SKM-1 (cell line): ENCODE results near the gene DRC7.

Experiments
- DNase-seq: peaks from one replicate; lab custom pipeline; 2025; ENCODE audit not compliant: unreplicated experiment; lab: John Stamatoyannopoulos, UW

The DRC7 gene

DNA sequence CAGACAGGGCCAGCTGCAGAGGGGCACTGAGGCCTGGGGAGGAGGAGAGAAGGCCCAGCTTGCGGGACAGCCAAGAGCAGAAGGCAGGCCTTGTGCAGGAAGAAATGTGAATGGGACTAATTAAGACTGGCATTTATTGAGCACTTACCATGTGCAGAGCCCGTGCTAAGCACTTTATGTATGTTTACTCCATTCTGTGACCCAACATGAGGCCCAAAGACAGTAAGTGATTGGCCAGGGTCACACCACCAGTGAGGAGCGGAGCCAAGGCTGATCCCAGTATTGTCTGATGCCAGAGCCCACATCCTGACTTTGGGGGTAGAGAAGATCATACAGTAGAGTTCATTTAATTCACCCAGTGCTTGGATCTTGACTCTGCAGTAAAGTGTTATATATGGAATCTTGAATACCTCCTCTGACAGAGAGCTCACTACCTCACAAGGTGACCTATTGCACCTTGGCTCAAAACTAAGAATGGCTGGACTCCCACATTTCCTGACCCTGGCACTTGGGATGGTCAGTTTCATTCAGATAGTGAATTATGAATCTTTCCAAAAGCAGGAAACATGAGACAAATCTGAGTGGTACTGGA is 54.6 kb downstream of the DRC7 start:
- DNase-seq, result no peak

DNA sequence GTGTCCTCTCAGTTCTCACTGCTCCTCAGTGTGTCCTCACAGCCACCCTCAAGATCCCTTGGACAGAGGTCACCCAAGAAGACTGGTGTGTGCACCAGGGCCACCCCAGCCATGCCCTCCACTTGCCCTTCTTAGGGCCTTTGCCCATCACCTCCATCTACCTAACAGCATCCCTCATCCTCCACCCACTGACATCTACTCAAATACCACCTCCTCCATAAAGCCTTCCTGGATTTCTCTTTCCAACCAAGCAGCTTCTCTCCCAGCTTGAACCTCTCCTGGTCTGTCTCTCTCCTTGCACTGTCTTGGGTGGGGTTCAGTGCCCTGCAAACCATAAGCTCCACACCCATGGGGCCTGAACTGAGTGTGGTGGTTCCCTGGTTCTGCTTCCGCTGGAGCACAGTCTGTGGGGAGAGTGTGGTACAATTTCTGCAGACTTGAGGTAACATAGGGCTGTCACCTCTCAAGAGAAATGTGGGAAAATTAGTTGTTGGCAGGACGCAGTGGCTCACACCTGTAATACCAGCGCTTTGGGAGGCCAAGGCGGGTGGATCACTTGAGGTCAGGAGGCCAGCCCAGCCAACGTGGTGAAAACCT is 55.3 kb downstream of the DRC7 start:
- DNase-seq, result no peak

DNA sequence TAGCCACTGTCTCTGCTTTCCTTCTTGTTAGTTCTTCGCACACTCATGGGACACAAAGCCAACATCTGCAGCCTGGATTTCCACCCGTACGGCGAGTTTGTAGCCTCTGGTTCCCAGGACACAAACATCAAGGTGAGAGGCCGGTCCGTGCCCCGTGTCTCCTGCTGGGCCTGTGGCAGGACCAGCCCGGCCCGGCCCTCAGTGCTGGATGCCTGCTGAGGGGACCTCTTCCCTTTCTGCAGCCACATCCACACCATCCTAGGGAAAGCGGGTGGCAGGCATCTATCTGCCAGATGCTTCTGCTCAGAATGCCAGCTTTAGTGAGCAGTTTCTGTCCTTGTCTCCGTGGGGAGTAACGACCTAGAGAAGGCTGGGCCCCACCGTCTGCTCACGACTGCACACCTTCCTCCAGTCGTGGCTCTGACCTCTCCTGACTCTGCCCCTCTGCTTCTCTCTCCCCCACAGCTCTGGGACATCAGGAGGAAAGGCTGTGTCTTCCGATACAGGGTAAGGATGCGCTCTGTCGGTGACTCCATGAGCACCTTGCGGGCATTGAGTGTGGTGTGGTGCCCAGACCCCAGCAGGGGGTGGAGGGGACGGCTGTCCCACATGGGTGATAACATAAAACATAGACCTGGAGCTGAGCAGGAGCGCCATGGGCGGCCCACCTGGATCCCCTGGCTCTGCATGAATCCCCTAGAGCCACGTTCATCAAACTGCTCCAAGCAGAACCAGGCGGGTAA is 56.4 kb downstream of the DRC7 start:
- no peak for DNase-seq

DNA sequence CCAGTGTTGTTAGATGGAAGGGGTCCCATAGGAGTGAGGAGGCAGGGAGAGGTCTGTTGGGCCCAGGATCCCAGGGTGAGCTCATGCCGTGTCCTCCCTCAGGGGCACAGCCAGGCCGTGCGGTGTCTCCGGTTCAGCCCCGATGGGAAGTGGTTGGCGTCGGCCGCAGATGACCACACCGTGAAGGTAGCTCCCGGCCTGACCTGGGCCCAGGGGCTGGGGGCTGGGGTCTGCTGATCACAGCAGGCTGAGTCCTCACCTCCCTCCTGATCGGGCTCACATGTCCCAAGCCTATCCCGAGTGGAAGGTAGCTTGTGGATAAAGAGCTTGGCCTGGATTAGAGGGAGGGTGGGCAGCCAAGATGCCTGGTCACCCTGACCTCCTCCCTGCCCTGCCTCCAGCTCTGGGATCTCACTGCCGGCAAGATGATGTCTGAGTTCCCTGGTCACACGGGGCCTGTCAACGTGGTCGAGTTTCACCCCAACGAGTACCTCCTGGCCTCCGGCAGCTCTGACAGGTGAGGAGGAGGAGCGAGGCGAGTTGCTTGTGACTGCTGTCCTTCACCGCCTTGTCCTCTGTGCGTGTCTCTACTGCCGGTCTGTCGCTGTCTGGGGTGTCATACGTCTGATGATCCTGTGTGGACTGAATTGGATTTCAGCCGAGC is 57.1 kb downstream of the DRC7 start:
- no peak for DNase-seq

DNA sequence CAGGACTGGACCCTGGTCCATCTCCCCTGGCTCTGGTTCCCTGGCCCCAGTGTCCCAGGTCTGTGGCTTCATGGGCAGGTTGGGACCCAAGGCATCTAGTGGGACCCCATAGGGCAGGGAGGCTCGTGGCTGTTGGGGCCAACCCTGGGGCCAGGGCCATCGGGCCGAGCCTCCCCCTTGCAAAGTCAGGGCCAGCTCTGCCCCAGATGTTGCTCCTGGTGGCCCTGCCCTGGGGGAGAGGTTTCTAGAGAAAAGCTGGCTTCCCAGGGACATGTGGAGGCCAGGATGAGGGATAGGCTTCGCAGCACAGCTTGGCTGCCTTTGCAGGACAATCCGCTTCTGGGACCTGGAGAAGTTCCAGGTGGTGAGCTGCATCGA is 57.6 kb downstream of the DRC7 start:
- DNase-seq, result no peak

DNA sequence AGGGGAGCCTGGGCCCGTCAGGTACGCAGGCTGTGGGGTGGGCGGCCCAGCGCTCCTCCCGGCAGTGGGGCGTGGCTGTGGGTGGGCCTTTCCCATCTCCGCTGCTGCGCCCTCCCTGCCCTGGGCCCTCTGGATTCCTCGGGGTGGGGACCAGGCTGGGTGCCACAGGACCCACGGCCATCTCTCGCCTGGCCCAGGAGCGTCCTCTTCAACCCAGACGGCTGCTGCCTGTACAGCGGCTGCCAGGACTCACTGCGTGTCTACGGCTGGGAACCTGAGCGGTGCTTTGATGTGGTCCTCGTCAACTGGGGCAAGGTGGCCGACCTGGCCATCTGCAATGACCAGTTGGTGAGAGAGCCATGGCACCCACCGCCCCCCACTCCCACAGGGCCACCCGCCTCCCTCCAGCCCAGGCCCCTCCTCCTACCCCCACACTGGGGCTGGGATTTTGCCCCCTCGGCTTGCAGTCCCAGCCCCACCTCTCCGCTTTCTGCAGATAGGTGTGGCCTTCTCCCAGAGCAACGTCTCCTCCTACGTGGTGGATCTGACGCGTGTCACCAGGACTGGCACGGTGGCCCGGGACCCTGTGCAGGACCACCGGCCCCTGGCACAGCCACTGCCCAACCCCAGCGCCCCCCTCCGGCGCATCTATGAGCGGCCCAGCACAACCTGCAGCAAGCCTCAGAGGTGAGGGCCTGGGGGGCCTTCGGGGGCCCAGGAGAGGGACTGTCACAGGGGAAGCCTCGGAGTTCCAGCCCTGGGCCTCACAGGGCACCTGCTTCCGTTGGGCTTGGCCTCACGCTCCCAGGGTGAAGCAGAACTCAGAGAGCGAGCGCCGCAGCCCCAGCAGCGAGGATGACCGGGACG is 58.2 kb downstream of the DRC7 start:
- no peak for DNase-seq

DNA sequence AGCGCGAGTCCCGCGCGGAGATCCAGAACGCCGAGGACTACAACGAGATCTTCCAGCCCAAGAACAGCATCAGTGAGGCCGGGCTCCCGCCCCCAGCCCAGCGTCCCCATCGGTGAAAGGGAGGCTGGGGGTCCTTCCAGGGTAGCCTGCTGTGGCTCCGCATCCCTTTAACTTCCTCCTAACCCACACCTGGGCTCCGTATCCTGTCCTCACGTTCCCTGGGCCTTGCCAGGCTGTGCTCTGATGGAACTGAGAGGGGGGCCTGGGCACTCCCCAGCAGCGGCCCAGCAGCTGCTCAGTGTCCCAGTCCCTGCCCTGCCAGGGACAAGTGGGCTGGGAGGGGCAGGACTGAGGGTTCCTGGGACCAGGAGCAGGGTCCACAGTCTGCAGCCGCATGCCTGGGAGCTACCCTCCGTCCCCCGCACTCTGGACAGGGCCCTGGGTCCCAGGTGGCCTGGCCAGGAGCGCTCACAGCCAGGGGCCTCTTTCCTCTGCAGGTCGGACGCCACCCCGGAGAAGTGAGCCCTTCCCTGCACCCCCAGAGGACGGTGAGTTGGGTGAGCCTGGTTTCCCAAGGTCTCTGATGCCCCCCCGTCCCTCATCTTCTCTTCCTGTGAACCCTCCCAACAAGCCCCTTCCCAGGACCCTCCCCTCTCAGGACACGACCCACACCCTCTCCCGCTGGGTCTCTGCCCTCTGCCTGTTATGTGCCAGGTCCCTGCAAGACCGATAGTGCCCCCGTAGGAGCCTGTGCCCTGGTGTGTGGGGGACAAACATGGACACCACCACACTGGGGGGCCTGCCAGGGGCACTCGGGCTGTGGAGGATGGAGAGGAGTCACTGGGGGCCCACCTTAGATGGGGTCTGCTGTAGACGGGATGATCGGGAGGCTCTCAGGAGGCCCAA is 59.1 kb downstream of the DRC7 start:
- DNase-seq, result no peak

DNA sequence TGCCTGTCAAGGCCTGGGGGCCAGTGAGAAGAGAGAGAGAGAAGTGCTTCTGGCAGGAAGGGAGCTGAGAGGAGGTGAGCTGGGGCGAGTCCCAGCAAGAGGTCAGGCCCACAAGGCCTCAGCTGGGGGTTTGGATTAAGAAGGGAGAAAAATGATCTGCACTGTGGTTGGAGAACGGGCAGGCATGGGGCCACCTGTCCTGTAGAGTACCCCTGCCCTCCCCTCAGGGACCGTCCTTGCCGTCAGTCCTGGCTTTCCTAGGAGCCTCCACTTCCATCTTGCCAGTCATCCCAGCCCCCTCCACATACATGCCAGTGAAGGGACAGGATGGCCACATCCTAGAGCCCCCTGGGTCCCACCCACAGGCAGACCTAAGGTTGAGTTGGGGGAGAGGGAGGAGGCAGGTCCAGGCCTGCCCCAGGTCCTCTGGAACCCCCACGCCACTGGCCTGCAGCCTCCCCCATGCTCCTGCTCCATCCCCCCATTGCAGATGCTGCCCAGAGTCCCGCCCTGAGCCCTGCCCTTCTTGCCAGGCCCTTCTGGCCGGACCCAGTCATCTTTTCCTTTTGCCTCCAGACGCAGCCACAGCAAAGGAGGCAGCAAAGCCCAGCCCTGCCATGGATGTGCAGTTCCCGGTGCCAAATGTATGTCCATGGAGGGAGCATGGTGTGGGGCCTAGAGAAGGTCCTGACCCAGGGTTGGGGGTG is 59.9 kb downstream of the DRC7 start:
- no peak for DNase-seq

DNA sequence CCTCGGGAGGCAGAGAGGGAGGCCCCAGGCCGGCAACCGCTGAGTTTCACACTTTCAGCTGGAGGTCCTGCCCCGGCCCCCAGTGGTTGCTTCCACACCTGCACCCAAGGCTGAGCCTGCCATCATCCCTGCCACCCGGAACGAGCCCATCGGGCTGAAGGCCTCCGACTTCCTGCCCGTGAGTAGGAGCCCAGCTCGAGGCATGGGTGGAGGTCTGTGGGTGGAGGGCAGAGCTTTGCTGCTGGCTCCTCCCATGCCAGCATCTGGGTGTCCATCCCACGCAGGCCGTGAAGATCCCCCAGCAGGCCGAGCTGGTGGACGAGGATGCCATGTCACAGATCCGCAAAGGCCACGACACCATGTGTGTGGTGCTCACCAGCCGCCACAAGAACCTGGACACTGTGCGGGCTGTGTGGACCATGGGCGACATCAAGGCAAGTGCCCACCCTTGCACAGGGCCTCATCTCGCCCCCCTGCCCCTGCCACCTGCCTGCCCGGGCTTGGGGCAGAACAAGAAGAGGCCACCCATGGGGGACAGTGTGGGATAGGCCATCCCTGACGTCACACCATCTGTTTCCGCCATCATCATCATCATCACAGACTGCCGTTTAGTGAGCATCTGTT is 60.6 kb downstream of the DRC7 start:
- no peak for DNase-seq

DNA sequence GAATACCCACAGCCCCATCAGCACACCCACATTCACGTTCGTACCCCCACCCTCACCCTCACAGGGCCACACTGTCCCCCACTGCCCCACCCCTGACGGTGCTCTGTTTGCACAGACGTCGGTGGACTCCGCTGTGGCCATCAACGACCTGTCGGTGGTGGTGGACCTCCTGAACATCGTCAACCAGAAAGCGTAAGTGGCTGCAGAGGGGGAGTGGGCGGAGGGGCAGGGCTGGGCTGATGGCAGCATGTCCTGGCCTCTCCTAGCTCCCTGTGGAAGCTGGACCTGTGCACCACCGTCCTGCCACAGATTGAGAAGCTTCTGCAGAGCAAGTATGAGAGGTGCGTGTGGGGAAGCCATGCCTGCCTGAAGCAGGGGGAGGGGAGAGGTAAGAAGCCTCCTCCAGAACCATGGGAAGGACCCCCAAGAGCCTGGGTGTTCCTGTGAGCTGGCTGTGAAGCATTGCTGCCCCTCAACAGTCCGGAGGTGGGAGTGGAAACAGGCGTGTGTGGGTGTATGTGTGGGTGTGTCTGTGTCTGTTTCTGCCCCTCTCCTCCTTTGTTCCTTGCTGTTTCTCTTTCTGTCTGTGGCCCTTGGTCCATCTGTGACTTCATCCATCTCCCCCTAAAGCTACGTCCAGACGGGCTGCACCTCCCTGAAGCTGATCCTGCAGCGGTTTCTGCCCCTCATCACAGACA is 61.3 kb downstream of the DRC7 start:
- no peak for DNase-seq

DNA sequence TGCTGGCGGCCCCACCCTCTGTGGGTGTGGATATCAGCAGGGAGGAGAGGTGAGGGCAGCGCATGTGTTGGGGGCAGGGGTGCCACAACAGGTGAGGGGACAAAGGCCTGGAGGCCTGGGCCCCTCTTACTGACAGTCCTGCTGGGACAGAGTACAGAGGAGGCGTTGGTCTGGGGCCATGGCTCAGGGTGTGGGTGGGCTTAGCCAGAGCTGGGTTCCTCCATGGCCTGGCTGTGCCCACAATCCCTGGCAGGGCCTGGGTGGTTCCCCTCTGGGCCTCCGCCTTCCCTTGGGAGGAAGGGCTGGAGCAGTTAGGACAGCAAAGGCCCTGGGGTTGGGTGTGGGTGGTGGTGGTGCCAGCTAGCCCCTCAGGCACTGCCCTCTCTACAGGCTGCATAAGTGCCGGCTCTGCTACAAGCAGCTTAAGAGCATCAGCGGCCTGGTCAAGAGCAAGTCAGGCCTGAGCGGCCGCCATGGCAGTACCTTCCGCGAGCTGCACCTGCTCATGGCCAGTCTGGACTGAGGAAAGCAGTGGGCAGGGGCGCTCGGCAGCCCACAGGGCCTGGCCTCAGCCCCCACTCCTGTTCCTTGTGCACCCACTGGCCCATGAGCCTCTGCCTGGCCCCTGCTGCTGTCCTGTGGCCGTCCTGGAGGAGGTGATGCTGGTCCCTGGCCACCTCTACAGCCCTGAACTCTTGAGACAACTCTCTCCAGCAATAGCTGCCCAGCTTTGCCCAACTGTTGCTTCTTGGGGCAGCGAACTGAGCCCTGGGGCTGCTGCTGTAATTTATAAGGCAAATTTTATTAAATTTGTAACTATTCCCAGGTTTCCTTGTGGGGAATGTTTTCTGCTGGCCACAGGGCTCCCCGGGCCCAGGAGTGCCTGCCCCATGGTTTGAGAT is 62.1 kb downstream of the DRC7 start:
- no peak for DNase-seq

DNA sequence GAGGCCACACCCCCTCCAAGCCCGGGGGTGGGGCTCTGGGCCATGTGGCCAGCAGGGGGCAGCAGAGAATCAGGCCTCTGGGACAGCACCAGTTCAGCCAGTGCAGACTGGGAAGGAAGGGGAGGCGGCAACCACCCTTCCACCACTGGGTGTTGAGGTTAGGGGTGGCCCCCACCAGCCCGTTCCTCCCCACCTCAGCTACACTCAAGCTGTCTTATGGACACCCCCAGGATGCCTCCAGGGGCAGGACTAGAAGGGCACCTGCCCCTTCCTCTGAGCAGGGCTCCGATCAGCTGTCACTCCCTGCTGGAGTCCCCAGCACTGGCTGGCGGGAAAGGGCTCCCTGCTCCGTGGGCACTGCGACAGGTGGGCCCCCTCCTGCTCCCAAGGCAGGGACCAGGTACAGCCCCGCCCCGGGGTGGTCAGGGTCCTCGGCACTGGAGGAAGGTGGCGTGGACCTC is 62.8 kb downstream of the DRC7 start:
- DNase-seq, result peak; percentile 27

DNA sequence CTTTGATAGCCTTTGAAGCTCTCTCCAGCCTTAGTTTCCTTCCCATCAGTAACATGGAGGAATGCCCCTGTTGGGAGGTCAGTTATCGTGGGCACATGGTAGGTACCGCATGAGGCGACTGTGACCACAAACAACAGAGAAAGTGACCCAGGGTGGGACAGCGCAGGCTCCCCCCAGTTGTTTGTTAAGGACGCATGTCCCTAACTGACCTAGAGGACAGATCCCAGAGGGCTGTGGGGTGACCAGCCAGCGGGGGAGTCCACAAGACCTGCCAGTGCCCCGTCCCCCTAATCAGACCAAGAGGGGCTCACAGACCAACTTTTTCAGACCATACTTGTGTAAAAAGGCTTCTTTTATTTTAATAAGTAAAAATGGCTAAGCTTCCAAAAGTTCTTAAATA is 63.3 kb downstream of the DRC7 start:
- DNase-seq, result no peak

DNA sequence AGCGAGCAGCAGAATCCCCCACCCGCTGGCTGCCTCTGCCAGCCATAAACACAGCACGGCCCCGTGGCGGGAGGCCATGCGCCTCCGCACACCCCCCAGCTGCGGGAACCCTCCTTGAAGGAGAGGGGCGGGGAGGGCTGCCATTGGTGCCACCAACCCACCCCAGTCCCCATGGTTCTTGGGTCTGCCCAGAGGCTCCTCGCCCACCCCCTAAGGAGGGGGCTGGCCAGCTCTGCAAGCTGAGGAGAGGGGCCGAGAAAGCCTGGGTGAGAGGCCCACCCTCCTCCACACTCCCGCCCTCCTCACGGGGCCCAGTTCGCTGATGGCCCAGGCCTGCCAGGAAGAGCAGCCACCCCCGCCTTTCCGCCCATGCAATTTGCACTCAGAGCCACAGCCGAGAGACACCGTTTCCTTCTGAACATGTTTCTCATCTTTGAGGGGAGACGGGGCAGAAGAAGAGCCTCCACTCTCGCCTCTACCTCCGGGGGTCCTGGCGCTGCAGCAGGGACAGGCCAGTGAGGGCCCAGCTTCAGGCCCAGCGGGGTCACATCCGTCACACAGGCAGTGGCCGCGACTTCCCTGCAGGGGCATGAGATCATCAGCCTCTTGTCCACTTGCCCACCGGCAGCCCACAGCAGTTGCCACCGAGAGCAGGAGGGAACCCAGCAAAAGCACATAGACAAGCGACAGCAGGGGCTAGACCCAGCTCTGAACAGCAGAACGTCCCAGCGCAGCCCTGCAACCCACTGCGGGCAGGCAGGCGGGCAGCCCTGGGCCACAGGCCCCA is 63.9 kb downstream of the DRC7 start:
- DNase-seq, result no peak

DNA sequence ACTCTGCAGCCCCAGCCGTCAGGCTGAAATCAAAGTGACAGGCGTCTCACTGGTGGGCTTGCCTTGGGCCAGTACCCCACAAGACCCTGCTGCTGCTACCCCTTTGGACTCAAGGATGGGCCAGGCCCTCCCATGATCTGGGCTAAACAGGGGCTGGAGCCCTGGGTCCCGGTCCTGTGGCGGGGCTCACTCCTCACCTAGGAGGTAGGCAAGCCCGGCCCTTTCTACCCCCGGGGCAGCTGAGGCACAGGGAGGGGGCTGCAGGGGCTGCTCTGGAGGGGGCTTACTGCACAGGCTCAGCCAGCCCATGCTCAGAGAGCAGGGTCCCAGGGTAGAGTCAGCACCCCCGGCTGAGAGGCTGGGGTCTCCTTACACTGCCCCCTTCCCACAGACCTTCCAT is 64.5 kb downstream of the DRC7 start:
- no peak for DNase-seq

DNA sequence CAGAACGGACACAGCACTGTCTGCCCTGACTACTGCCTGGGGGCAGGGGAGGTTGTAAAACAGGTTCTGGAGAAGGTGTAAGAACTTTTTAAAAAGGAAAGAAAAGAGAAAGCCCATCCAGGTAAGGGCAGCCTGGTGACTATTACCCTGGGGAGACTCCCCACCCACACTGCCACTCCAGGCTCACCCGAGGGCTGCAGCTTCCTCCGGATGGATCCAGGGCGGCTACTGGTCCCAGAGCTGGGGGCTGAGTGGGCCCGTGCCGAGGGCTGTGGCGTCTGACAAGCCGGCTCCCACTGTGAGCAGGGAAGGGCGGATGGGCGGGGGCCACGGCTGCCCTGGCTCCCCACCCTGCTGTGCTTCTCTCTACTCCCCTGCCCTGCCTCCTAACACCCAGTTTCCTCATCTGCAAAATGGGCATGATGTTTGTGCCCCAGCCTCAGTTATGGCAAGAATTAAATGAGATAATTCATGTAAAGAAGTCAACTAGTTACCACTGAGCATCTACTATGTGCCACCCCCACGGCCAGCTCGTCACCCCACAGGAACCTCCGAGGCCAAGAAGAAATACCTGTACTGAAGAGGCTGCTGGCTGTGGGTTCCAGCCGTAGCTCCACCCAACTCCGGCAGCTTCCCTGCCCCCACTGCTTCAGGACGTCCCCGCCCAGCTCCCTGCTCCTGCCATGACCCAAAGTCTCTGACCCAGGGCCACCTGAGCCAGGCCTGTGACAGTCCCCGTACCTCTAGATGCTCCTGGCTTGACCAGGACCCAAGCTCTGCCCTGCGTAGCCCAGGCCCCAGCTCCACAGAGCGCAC is 65.1 kb downstream of the DRC7 start:
- no peak for DNase-seq
